Loucy (cell line): ENCODE data around the gene SUCLG2.

ENCODE experiments used
- EZH2phosphoT487 ChIP-seq: fragments of 200-600 bp; IDR thresholded peaks from 2 replicates; pipeline ENCODE4 v1.6.1; 2018; ENCODE audit warnings: antibody characterized with exemption, mild to moderate bottlenecking, moderate library complexity, borderline replicate concordance
- TF ChIP-seq, protein P1 (sequence below): fragments of 200-600 bp; sonication (generic); conservative IDR thresholded peaks from 2 replicates; pipeline ENCODE4 v1.5.1; 2014; ENCODE audit warnings: mild to moderate bottlenecking, antibody characterized with exemption, low read length

DNA sequence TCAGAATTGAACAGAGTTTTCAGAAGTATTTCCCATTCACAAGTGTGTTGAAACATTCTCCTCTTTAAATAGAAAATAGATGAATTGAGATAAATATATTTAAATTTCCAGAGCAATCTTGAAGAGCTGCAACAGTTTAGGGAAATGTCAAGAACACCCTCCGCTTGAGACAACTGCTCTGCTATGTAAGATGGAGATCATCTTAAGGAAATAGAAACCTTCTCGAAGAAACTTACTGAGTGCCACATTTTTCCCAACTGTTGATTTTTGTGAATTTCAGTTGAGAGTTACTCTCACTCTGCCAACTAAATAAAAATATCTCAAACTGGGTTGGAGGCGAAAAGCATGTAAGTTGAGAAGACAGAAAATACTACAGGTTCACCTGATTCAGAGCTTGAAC is 78.0 kb downstream of the SUCLG2 start:
- TF ChIP-seq, protein P1, sequence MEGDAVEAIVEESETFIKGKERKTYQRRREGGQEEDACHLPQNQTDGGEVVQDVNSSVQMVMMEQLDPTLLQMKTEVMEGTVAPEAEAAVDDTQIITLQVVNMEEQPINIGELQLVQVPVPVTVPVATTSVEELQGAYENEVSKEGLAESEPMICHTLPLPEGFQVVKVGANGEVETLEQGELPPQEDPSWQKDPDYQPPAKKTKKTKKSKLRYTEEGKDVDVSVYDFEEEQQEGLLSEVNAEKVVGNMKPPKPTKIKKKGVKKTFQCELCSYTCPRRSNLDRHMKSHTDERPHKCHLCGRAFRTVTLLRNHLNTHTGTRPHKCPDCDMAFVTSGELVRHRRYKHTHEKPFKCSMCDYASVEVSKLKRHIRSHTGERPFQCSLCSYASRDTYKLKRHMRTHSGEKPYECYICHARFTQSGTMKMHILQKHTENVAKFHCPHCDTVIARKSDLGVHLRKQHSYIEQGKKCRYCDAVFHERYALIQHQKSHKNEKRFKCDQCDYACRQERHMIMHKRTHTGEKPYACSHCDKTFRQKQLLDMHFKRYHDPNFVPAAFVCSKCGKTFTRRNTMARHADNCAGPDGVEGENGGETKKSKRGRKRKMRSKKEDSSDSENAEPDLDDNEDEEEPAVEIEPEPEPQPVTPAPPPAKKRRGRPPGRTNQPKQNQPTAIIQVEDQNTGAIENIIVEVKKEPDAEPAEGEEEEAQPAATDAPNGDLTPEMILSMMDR, result no peak
- TF ChIP-seq EZH2phosphoT487, result no peak
